Fibroblast of skin of back (primary cell): ENCODE measurements around the gene FOLR3. TPM values are rescaled to one million over a fixed set of nuclear protein-coding genes. Genes with fewer than 3 reads are reported as not detected.
"Not testable (repeated sequence)": the region's sequence is repeated elsewhere in the genome, so short reads cannot be mapped to it uniquely, and the experiment has no call there.

Source experiments
- DNase-seq: peaks from one replicate; pipeline ENCODE4 v3.0.0-alpha.2; 2013
- polyA plus RNA-seq, 2 experiments: library from polyadenylated mRNA; unstranded; fragments of 120-200 nt; gene quantifications; one replicate each; pipeline ENCODE4 v1.2.1, GENCODE V29; 2013; ENCODE audit not compliant: insufficient read length in 2 of 2

FOLR3 gene
- polyA plus RNA-seq (2013, experiment 1 of 2; ENCODE audit: insufficient read length): not detected
- not detected for polyA plus RNA-seq (2013, experiment 2 of 2; ENCODE audit: insufficient read length)

DNA sequence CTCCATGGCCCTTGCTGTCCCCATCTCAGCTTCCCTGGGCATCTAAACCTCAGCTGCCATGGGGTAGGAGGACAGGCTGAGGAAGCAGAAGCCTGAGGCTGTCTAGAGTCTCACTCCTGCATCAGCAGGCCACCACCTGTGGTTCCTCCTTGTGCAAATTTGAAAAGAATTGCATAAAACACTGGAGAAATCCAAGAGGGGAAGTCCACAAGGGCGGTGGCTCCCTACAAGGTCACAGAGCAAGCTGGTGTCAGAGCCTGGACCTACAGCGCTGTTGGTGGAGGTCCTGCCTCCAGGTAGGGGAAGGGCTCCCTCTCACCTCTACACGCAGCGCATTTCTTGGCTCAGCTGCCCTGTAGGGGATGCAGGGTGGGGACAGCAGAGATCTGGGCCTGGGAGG is at the start of gene FOLR3:
Gene FOLR3, plus strand, starts transcription at position 253 of the 400 bp plus-strand sequence. CDS start 228 bp downstream, outside the sequence.
- not testable (repeated sequence) for DNase-seq

GRCh38 chr11:72088076-72088808 is 47.3 kb upstream of the FOLR3 start:
- no peak for DNase-seq

DNA sequence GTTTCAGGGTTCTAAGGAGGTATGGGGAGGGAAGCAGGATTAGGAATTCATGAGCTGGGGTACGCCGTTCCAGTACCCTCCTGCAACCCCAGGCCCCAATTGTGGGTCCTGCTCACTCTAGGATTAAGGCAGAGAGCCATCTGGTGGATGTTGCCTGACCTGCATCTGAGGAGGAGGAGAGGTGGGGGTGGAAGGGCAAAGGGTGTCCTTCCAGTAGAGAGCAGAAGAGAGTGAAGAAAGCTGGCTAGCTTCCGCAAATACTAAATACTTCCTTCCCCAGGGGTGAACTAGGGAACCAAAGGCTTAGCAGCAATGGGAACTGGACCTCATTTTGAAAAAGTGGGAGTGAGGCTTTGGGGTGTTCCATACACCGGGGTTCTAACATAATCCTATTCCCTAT is 44.2 kb upstream of the FOLR3 start:
- DNase-seq: peak; percentile 63

DNA sequence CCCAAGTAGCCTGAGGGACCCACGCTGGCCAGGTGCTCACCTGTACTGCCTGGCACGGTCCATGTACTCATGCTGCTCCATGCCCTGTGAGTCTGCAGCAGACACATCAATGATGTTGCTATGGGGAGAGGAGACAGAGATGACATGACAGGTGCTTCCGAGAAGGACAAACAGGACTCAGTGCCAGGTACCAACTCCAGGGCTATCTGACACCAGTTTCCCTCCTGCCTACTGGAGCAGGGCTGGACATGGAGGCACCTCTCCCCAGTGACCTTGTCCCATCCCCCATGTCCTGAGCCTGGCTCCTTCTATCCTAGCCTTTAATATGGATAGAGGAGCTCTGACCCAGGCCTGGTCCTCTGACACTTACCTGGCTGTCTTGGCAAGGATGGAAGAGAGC is 36.8 kb upstream of the FOLR3 start:
- DNase-seq: no peak

DNA sequence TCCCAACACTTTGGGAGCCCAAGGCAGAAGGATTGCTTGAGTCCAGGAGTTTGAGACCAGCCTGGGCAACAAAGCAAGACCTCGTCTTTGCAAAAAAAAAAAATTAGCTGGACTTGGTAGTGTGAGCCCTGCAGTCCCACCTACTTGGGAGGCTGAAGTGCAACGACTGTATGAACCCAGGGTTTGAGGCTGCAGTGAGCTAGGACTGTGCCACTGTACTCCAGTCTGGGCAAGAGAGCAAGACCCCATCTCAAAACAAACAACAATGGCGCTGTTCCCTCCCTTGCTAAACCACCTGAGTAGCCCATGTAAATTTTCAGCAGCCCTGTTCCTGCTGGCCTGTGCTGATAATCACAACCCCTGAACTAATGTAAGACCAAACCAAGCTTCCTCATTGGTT is 35.5 kb upstream of the FOLR3 start:
- no peak for DNase-seq

GRCh38 chr11:72100462-72100861 is 35.1 kb upstream of the FOLR3 start:
- no peak for DNase-seq

DNA sequence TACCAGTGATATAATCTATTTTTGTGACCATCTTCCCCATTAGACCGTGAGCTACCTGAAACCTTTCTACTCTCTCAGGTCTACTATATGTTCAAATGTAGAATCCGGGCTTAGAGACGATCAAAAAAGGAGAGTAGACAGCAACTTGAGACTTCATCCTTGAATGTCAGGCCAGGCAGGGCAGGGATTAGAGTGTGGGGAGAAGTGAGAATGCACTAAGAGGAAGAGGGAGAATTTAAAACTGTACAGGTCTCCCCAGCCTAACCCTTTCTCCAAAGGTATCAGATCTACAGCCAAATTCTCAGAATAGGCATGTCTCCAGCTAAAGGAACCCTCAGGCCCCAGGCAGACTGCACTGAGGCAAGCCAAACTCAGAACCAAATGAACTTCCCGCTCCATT is 33.4 kb upstream of the FOLR3 start:
- DNase-seq: no peak

- DNase-seq: no peak
Observed at GRCh38 chr11:72102631-72102945, 32.9 kb upstream of the FOLR3 start.

- peak; percentile 99 for DNase-seq
Observed at GRCh38 chr11:72102946-72103753, 32.4 kb upstream of the FOLR3 start, which contains the start of gene LAMTOR1. TSS of gene LAMTOR1 (minus strand) at chr11:72103297. CDS start at chr11:72103224, 73 bp downstream.

DNA sequence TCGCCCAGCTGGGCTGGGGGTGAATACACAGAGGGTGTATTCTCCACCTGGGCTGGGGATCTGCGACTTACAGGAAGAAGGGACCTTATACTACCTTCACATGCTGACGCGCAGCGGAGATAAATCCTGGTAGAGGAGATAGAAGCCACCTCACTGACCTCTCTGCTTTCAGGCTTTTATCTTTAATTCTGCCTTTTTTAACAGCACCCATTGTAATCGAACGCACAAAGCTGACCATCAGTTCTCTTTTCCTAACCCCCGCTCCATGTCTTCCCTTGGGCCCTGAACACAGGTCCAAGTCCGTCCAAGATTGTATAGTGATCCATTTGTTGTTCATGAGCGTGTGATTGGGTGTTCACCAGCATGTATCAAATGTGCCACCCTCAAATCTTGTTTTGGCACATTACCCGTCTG is 31.8 kb upstream of the FOLR3 start:
- no peak for DNase-seq

GRCh38 chr11:72105888-72106287 is 29.6 kb upstream of the FOLR3 start, which contains the start of gene TOMT:
TSS of gene TOMT (plus strand) at chr11:72105924. CDS start at chr11:72105952, 28 bp downstream.
- no peak for DNase-seq

GRCh38 chr11:72111300-72112142 is 24.0 kb upstream of the FOLR3 start:
- no peak for DNase-seq

GRCh38 chr11:72112143-72112977 is 23.2 kb upstream of the FOLR3 start, which contains the start of gene ANAPC15:
TSS of gene ANAPC15 (minus strand) at chr11:72112695. CDS start at chr11:72111276, 1,419 bp downstream.
- DNase-seq: peak; percentile 100

- DNase-seq: no peak
Observed at GRCh38 chr11:72112978-72113808, 22.3 kb upstream of the FOLR3 start.

DNA sequence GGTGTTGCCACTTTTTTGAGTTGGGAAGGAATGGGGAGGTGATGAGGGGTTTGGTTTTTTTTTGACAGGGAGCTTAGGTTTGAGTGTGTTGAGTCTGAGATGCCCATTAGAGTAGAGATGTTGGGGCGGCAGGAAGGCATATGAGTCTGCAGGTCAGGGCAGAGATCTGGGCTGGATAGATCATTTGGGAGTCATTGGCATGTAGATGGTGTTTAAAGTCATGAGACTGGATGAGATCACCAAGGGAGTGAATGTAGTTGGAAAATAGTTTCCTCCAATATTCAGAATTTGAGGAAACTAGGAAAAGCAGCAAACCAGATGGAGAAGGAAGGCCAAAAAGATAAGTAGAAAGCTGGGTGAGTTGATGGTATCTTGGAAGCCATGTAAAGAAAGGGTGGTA is 21.0 kb upstream of the FOLR3 start:
- no peak for DNase-seq

DNA sequence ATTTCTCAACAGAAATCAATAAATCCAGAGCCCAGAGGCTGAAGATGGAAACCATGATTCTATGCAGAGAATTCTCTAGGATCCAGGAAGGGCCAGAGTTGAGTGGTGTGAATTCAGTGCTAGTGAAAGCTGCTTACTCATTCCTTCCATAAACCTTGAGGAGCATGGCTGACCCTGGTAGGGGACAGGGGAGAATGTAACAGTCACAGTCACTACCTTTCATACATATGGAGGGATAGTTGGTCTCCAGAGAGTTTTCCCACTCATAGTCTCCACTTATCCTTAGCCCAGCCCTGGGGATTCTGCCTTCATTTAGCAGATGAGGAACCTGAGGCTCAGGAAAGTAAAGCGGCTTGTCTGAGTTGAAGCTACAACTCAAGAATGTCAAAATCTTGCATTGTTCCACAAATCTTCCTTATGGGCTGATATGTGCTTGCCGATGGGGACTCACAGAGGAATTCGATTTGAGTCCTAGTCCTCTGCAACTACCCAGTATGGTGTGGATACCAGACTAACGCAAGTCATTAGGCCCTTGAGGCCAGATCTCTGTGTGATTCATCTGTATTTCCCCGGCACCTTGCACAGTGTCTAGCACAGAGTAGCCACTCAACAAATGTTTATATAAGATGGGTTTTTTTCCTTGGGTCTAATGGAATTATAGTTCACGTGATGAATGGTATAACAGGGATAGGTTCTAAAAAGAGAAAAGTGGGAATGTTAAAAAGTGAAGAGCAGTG is 19.3 kb upstream of the FOLR3 start:
- DNase-seq: no peak

- no peak for DNase-seq
Observed at GRCh38 chr11:72119198-72119597, 16.3 kb upstream of the FOLR3 start.

GRCh38 chr11:72120930-72121329 is 14.6 kb upstream of the FOLR3 start:
- no peak for DNase-seq

DNA sequence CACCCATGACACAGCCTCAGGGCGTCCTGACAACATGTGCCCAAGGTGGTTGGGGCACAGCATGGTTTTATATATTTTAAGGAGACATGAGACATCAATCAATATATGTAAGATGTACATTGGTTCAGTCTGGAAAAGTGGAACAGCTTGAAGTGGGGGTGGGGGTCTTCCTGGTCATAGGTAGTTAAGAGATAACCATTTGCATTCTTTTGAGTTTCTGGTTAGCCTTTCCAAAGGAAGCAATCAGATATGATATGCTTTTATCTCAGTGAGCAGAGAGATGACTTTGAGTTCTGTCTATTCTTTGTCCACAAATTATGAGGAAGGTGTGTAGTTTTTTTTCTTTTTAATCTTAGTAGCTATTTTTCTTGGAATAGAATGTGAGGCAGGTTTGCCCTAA is 12.9 kb upstream of the FOLR3 start:
- no peak for DNase-seq

GRCh38 chr11:72123117-72123653 is 12.3 kb upstream of the FOLR3 start:
- DNase-seq: no peak
